Body of pancreas (tissue), 4 donors: ENCODE data around the gene PTH1R. TPM values are rescaled to one million over a fixed set of nuclear protein-coding genes. Genes with fewer than 3 reads are reported as not detected.

Experiments
- ATAC-seq: fragments of 150-250 bp; one replicate; pipeline ENCODE4 v1.9.1; 2016
- DNase-seq, 4 donors: peaks; one replicate each; pipeline ENCODE4 v3.0.0-alpha.2; 2019
- H3K27ac ChIP-seq, 4 donors: fragments of 200-600 bp; sonication (generic); 1 replicate in 3 of 4; 2 replicates in 1 of 4; pipeline versions ENCODE4 v1.5.1 to v1.6.1; 2016 to 2019; ENCODE audit warnings: mild to moderate bottlenecking in 1 of 4, mixed read lengths in 1 of 4, moderate library complexity in 1 of 4
- H3K27me3 ChIP-seq, 2 donors: fragments of 200-600 bp; sonication (generic); one replicate each; pipeline ENCODE4 v1.6.0; 2016; ENCODE audit warnings: mild to moderate bottlenecking in 1 of 2
- H3K36me3 ChIP-seq, 2 donors: fragments of 200-600 bp; sonication (generic); replicated peaks in 1 of 2; 2 replicates each; pipeline ENCODE4 v1.5.1; 2016; ENCODE audit warnings: low read depth in 2 of 2; ENCODE audit not compliant: insufficient read depth in 1 of 2
- H3K4me1 ChIP-seq: fragments of 200-600 bp; sonication (generic); one replicate; pipeline ENCODE4 v1.6.0; 2016
- H3K4me3 ChIP-seq, 2 donors: fragments of 200-600 bp; sonication (generic); 1 replicate in 1 of 2; 2 replicates in 1 of 2; pipeline ENCODE4 v1.5.1; 2016 to 2019
- H3K9me3 ChIP-seq, 3 donors: fragments of 200-600 bp; sonication (generic); 1 replicate in 2 of 3; 2 replicates in 1 of 3; pipeline ENCODE4 v1.5.1; 2016
- CTCF ChIP-seq, 7 experiments: fragments of 450-650 bp in 4 of 7; fragments of 200-600 bp in 3 of 7; sonication (generic) in 3 of 7; IDR thresholded peaks; one replicate each; pipeline ENCODE4 v1.5.1; 2016 to 2019; ENCODE audit warnings: antibody characterized with exemption in 7 of 7
- POLR2A ChIP-seq, 3 donors: fragments of 450-650 bp; IDR thresholded peaks; one replicate each; pipeline ENCODE4 v1.6.1; 2016; ENCODE audit warnings: antibody characterized with exemption in 3 of 3, mild to moderate bottlenecking in 2 of 3
- WGBS, 2 donors: methylation state at CpG; one replicate each; pipeline ENCODE4 v1.1.5; 2017; 5-methylcytosine and 5-hydroxymethylcytosine counted together
- intact Hi-C: fragments of 100-400 bp; cut with DNase I; formaldehyde crosslinking; loops from one replicate; pipeline ENCODE4 v1.15.1; 2023
- total RNA-seq, 2 donors: library from RNA; depleted of rRNA; stranded (reverse); fragments of >200 nt; gene quantifications; one replicate each; pipeline ENCODE4 v1.1.0, GENCODE V29; 2016

PTH1R gene
- total RNA-seq, 2 donors from 2014 or later: 1.8 to 8.2 TPM

- Histone ChIP-seq H3K27ac (peak overlapping the region; percentile 81 to 93 (median 85)), H3K27me3 (no peaks in the 10 kb centered on the region), H3K9me3 (no peaks in the 10 kb centered on the region), H3K36me3 (no peaks in the 10 kb centered on the region), H3K4me1 (peaks cover 98% of the 10 kb centered on the region), H3K4me3 (no peak overlapping the region)
- 73 to 100% methylated on average over 2 to 8 of the region's 8 CpGs for WGBS, 2 donors
- intact Hi-C loops: no loop called here
- TF ChIP-seq CTCF (IDR thresholded peaks at IDR 0.05): no peak
- no peak for TF ChIP-seq POLR2A (IDR thresholded peaks at IDR 0.05)
- ATAC-seq: no peak
- DNase-seq: peak in 2 of 4 donors; percentile 30 to 57
Observed at GRCh38 chr3:46934498-46935167, 57.1 kb downstream of the PTH1R start.

DNA sequence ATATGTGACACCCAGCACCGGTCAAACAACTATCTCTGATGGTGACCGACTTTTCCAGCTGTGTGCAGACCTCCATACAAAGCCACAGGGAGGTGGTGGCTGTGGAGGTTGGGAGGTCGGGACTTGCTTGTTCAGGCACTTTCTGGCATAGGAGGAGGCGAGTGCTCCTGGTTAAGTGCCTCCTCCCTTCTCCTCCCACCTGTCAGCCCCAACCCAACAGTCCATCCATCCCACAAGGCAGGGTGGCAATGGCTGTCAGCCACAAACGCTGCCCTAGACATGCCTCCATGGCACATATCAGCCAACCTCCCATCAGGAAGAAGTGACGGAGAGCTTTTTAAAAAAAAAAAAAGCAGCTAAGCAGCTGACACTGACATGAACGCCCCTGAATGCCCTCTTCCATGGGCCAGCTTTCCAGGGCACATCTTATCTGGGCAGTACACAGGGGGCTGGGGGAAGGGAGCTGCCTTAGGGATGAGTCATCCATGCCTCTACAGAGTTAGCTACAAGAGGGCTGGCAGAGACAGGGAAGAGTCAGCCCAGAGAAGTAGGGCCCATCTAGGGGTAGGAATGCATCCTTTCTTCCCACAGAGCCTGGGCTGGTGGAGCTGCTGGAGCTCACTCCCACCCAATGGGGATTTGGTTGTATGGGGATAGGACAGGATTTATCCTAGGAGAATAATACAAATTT, 57.8 kb downstream of the PTH1R start:
- intact Hi-C loops: no loop called here

DNA sequence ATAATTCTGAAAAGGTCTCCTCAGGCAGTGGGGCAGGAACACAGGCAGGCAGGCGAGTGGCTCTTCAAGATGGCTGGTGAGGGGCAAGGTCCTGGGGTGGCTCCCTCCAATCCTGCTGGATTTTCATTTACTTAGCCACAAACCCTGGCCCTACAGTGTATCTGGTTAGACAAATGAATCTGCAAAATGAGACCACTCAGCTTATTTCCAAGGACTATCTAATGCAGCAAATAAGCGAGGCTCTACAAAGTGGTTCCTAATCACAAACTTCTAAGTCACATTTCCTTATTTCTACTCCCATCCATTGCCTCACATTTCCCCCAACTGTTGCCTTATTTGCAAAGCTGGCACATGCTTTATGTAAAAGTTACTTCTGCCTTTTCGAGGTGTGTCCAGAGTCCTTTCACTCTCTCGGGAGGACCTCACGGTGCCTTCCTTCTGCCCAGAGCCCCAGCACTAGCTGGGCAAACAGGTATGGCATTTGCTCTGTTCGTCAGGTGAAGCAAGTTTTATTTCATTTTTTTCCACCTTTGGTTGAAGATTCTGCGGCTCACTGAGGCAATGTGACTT, 58.6 kb downstream of the PTH1R start:
- peak in 2 of 4 donors; percentile 6 to 36 for DNase-seq
- Histone ChIP-seq H3K27me3 (no peaks in the 10 kb centered on the region), H3K36me3 (no peaks in the 10 kb centered on the region), H3K9me3 (no peaks in the 10 kb centered on the region), H3K4me1 (peaks cover 98% of the 10 kb centered on the region), H3K27ac (peak overlapping the region; percentile 70 to 93 (median 82)), H3K4me3 (no peak overlapping the region)
- intact Hi-C loops: no loop called here
- TF ChIP-seq CTCF (IDR thresholded peaks at IDR 0.05) (no peak), POLR2A (IDR thresholded peaks at IDR 0.05) (no peak)
- ATAC-seq: no peak
- 67 to 81% methylated on average over 7 of the region's 7 CpGs for WGBS, 2 donors

More for the DNA sequence above, 57.8 kb downstream of the PTH1R start:
- TF ChIP-seq POLR2A (IDR thresholded peaks at IDR 0.05): peak in 2 of 3 donors; percentile 38 to 54
- TF ChIP-seq CTCF (IDR thresholded peaks at IDR 0.05): peak; percentile 7 to 72 (median 41)
- peak overlapping the region; percentile 81 to 93 (median 85) for H3K27ac ChIP-seq
- ATAC-seq: peak; percentile 92
- 43 to 58% methylated on average over 7 of the region's 7 CpGs for WGBS, 2 donors
- H3K27me3 ChIP-seq: no peaks in the 10 kb centered on the region
- peak; percentile 87 to 98 (median 96) for DNase-seq
- H3K36me3 ChIP-seq: no peaks in the 10 kb centered on the region
- H3K4me1 ChIP-seq: peaks cover 98% of the 10 kb centered on the region
- no peaks in the 10 kb centered on the region for H3K9me3 ChIP-seq
- H3K4me3 ChIP-seq: no peak overlapping the region

- intact Hi-C loops: no loop called here
- no peak overlapping the region for H3K4me3 ChIP-seq
- TF ChIP-seq CTCF (IDR thresholded peaks at IDR 0.05): no peak
- TF ChIP-seq POLR2A (IDR thresholded peaks at IDR 0.05): no peak
- ATAC-seq: no peak
- peaks cover 97% of the 10 kb centered on the region for H3K4me1 ChIP-seq
- H3K27me3 ChIP-seq: no peaks in the 10 kb centered on the region
- 92 to 93% methylated on average over 5 of the region's 5 CpGs for WGBS, 2 donors
- peak in 2 of 4 donors; percentile 4 to 8 for DNase-seq
- peak overlapping the region; percentile 70 to 93 (median 82) for H3K27ac ChIP-seq
- H3K36me3 ChIP-seq: no peaks in the 10 kb centered on the region
- no peaks in the 10 kb centered on the region for H3K9me3 ChIP-seq
Observed at GRCh38 chr3:46936733-46937250, 59.3 kb downstream of the PTH1R start.
